Measurements from ENCODE around the gene RBM38. TPM values are rescaled to one million over a fixed set of nuclear protein-coding genes. Genes with fewer than 3 reads are reported as not detected.

RBM38 gene
- total and polyA plus RNA-seq, 9 of the 15 experiments (the other 6 are each of a cell fraction or from before 2014, with no cell fraction given) = 0.28 to 82.4 (median 33.2) TPM

DNA sequence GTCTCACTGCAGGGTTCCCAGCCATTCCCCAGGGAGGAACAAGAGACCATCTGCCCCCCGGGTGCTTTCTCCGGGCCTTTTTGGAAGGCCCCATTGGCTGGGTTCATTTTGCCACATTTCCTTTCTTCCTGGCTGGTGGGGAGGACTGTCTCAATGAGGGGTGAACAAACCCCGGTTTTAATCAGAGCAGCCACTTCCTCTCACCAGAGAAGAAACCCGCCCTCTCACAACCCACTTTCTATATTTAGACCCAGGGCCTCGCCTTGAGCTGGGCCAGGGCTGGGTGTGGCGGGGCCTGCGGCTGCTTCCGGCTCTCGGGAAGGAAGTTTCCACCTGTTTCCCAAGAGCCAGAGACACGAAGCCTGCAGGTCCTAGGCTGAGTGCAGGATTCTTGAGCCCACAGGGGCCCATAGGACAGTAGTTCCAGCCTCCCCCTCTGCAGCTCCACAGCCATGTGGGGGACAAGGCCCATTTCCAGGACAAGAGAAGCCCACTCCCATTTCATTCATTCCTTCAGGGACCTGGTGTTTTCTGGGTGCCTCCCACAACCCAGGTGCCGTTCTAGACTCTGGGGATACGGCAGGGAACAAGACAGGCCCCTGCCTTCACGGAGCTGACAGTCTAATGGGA is 41.8 kb downstream of the RBM38 start (continued):
- TF ChIP-seq, protein P1, sequence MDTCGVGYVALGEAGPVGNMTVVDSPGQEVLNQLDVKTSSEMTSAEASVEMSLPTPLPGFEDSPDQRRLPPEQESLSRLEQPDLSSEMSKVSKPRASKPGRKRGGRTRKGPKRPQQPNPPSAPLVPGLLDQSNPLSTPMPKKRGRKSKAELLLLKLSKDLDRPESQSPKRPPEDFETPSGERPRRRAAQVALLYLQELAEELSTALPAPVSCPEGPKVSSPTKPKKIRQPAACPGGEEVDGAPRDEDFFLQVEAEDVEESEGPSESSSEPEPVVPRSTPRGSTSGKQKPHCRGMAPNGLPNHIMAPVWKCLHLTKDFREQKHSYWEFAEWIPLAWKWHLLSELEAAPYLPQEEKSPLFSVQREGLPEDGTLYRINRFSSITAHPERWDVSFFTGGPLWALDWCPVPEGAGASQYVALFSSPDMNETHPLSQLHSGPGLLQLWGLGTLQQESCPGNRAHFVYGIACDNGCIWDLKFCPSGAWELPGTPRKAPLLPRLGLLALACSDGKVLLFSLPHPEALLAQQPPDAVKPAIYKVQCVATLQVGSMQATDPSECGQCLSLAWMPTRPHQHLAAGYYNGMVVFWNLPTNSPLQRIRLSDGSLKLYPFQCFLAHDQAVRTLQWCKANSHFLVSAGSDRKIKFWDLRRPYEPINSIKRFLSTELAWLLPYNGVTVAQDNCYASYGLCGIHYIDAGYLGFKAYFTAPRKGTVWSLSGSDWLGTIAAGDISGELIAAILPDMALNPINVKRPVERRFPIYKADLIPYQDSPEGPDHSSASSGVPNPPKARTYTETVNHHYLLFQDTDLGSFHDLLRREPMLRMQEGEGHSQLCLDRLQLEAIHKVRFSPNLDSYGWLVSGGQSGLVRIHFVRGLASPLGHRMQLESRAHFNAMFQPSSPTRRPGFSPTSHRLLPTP (IDR thresholded peaks at IDR 0.05; ENCODE audit: borderline replicate concordance, extremely low read depth, insufficient read length) = no peak
- TF ChIP-seq ZNF384 (IDR thresholded peaks at IDR 0.05; ENCODE audit: low read depth, low read length) = no peak
- TF ChIP-seq, protein P2, sequence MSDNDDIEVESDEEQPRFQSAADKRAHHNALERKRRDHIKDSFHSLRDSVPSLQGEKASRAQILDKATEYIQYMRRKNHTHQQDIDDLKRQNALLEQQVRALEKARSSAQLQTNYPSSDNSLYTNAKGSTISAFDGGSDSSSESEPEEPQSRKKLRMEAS (CRISPR knock-in tag; IDR thresholded peaks at IDR 0.05) = peak; percentile 80
- TF ChIP-seq, protein P3, sequence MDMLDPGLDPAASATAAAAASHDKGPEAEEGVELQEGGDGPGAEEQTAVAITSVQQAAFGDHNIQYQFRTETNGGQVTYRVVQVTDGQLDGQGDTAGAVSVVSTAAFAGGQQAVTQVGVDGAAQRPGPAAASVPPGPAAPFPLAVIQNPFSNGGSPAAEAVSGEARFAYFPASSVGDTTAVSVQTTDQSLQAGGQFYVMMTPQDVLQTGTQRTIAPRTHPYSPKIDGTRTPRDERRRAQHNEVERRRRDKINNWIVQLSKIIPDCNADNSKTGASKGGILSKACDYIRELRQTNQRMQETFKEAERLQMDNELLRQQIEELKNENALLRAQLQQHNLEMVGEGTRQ (CRISPR knock-in tag; IDR thresholded peaks at IDR 0.05) = no peak
- TF ChIP-seq, protein P4, sequence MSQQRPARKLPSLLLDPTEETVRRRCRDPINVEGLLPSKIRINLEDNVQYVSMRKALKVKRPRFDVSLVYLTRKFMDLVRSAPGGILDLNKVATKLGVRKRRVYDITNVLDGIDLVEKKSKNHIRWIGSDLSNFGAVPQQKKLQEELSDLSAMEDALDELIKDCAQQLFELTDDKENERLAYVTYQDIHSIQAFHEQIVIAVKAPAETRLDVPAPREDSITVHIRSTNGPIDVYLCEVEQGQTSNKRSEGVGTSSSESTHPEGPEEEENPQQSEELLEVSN (IDR thresholded peaks at IDR 0.05; ENCODE audit: borderline replicate concordance in 1 of 2, extremely low read depth in 1 of 2, insufficient read depth in 1 of 2, insufficient read length in 1 of 2, low read depth in 1 of 2, low read length in 1 of 2, poor library complexity in 1 of 2, severe bottlenecking in 1 of 2) = peak; percentile 90 to 94
- peak; percentile 50 for TF ChIP-seq NCOR1 (IDR thresholded peaks at IDR 0.05)
- peak; percentile 86 for TF ChIP-seq GABPA (tag; conservative IDR thresholded peaks at IDR 0.05; ENCODE audit: low read depth)
- TF ChIP-seq DMBX1 (CRISPR knock-in tag; IDR thresholded peaks at IDR 0.05; ENCODE audit: borderline replicate concordance) = peak; percentile 50; the same call in 1 of the 2 replicates
- no peak for TF ChIP-seq SLC30A9 (CRISPR knock-in tag; IDR thresholded peaks at IDR 0.05)
- no peak for TF ChIP-seq CBFB (CRISPR knock-in tag; IDR thresholded peaks at IDR 0.05)
- TF ChIP-seq EP300 (IDR thresholded peaks at IDR 0.05; ENCODE audit: low read length) = peak; percentile 50; the same call in 1 of the 2 replicates
- peak; percentile 26 to 32; a peak in 2 of 4 replicates for TF ChIP-seq NRF1 (conservative IDR thresholded peaks at IDR 0.05 in 1 of 2, IDR thresholded peaks at IDR 0.05 in 1 of 2)
- TF ChIP-seq TARDBP (IDR thresholded peaks at IDR 0.05) = no peak
- no peak for TF ChIP-seq RAD51 (IDR thresholded peaks at IDR 0.05; ENCODE audit: borderline replicate concordance, low read depth)
- TF ChIP-seq, protein P5, sequence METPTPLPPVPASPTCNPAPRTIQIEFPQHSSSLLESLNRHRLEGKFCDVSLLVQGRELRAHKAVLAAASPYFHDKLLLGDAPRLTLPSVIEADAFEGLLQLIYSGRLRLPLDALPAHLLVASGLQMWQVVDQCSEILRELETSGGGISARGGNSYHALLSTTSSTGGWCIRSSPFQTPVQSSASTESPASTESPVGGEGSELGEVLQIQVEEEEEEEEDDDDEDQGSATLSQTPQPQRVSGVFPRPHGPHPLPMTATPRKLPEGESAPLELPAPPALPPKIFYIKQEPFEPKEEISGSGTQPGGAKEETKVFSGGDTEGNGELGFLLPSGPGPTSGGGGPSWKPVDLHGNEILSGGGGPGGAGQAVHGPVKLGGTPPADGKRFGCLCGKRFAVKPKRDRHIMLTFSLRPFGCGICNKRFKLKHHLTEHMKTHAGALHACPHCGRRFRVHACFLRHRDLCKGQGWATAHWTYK (CRISPR knock-in tag; IDR thresholded peaks at IDR 0.05) = peak; percentile 46; the same call in 1 of the 2 replicates
- no peak for TF ChIP-seq SRSF1 (IDR thresholded peaks at IDR 0.05; ENCODE audit: low read depth, low read length)
- TF ChIP-seq, protein P6, sequence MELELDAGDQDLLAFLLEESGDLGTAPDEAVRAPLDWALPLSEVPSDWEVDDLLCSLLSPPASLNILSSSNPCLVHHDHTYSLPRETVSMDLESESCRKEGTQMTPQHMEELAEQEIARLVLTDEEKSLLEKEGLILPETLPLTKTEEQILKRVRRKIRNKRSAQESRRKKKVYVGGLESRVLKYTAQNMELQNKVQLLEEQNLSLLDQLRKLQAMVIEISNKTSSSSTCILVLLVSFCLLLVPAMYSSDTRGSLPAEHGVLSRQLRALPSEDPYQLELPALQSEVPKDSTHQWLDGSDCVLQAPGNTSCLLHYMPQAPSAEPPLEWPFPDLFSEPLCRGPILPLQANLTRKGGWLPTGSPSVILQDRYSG (tag; conservative IDR thresholded peaks at IDR 0.05; ENCODE audit: low read depth) = 0 out of 2 replicates have a peak, but pooled peaks have one; percentile 51
- TF ChIP-seq ESRRA (IDR thresholded peaks at IDR 0.05; ENCODE audit: borderline replicate concordance, low read depth) = peak; percentile 11; the same call in 1 of the 2 replicates
